Measurements from ENCODE around the gene ARHGAP6. TPM values are rescaled to one million over a fixed set of nuclear protein-coding genes. Genes with fewer than 3 reads are reported as not detected.

The ARHGAP6 gene
- total RNA-seq, 4 donors from 2014 or later, result 17.2 to 47.0 (median 21.6) TPM

DNA sequence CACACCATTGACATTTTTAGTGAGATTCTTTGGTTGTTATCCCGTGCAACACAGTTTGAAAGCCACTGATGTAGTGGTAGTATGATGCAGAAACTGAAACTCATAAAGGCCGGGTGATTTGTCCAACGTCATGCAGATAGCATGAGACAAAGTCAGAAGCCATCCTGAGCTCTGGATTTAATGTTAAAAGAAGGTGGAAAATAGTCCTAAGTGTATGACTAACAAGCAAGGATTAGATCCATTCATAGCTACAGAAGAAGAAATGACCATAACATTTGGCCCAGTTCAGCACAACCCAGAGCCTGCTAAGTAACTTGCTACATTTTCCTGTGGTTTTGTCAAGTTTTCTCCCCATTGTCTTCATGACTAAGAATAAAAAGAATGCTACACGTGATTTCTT, 230.2 kb downstream of the ARHGAP6 start:
- Histone ChIP-seq H3K4me1 (no peaks in the 10 kb centered on the region), H3K9me3 (no peaks in the 10 kb centered on the region), H3K4me3 (no peak overlapping the region), H3K36me3 (no peaks in the 10 kb centered on the region), H3K27me3 (no peaks in the 10 kb centered on the region), H3K27ac (peak overlapping the region; percentile 51 to 63)
- intact Hi-C loops (cut with DNase I; ENCODE audit: low total_unique reads), result no loop called here
- DNase-seq, result no peak
- TF ChIP-seq, protein P1, sequence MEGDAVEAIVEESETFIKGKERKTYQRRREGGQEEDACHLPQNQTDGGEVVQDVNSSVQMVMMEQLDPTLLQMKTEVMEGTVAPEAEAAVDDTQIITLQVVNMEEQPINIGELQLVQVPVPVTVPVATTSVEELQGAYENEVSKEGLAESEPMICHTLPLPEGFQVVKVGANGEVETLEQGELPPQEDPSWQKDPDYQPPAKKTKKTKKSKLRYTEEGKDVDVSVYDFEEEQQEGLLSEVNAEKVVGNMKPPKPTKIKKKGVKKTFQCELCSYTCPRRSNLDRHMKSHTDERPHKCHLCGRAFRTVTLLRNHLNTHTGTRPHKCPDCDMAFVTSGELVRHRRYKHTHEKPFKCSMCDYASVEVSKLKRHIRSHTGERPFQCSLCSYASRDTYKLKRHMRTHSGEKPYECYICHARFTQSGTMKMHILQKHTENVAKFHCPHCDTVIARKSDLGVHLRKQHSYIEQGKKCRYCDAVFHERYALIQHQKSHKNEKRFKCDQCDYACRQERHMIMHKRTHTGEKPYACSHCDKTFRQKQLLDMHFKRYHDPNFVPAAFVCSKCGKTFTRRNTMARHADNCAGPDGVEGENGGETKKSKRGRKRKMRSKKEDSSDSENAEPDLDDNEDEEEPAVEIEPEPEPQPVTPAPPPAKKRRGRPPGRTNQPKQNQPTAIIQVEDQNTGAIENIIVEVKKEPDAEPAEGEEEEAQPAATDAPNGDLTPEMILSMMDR (IDR thresholded peaks at IDR 0.05), result no peak
- no peak for TF ChIP-seq POLR2A (IDR thresholded peaks at IDR 0.05)

DNA sequence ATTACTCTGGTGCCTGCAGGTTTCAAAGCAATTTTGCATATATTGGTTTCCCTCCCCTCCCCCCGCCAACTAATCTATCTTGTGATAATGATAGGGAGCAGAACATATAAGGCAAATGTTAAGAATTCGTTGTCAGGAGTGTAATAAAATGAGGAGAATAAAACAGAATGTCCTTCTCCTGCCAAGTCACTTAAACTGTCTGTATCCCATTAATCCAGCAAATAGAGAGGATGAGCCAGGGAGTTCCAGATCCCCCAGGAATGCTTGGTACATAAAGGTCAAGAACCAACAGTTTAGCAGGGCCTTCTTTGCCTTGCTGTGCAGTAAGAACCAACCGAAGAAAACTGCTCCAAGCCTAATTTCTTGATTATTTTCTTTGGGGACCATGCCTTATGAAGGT, 231.1 kb downstream of the ARHGAP6 start:
- Histone ChIP-seq H3K4me1 (no peaks in the 10 kb centered on the region), H3K36me3 (no peaks in the 10 kb centered on the region), H3K27me3 (no peaks in the 10 kb centered on the region), H3K4me3 (no peak overlapping the region), H3K27ac (peak overlapping the region; percentile 54 to 63), H3K9me3 (no peaks in the 10 kb centered on the region)
- DNase-seq, result no peak
- intact Hi-C loops (cut with DNase I; ENCODE audit: low total_unique reads), result no loop called here
- TF ChIP-seq, protein P1 (IDR thresholded peaks at IDR 0.05), result no peak
- no peak for TF ChIP-seq POLR2A (IDR thresholded peaks at IDR 0.05)

DNA sequence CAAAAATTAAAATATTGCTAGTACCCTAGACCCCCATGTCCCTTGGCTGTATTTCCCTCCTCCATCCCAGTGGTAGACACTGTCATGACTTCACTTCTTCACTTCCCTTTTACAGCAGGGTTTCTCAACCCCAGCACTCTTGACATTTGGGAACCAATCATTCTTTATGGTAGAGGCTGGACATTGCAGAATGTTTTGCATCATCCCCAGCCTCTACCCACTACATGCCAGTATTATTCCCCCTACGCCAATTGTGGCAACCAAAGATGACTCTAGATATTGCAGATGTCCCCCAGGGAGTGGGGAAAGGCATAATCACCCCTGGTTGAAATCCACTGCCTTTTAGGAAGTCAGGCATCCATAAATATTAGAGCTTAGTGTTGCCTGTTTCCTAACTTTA, 233.9 kb downstream of the ARHGAP6 start:
- no peaks in the 10 kb centered on the region for H3K27me3 ChIP-seq
- no peaks in the 10 kb centered on the region for H3K36me3 ChIP-seq

DNA sequence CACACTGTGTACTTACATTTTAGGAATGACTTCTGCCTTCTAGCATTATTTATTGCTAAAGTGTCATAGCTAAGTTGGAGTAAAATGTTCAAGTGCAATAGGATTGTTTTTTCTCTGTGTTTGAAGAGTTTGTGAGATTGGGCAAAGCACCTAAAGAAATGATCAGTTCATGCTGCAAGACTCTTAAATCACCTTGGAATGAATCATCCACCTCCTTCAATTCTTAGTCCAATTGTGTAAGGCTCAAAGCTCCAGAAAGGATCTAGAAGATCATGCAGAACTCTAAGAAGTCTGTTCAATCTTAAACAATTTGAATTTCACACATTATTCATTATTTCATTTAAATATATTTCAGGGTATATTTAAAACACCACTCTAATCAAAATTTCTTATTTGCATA, 235.4 kb downstream of the ARHGAP6 start:
- H3K36me3 ChIP-seq, result no peaks in the 10 kb centered on the region
- no peak for DNase-seq
- no peaks in the 10 kb centered on the region for H3K4me1 ChIP-seq
- intact Hi-C loops (cut with DNase I; ENCODE audit: low total_unique reads), result no loop called here
- no peaks in the 10 kb centered on the region for H3K27me3 ChIP-seq
- TF ChIP-seq, protein P1 (IDR thresholded peaks at IDR 0.05), result no peak
- no peak for TF ChIP-seq POLR2A (IDR thresholded peaks at IDR 0.05)
- peak overlapping the region in 1 of 2 donors; percentile 19 for H3K27ac ChIP-seq
- H3K9me3 ChIP-seq, result no peaks in the 10 kb centered on the region
- H3K4me3 ChIP-seq, result no peak overlapping the region

More for the DNA sequence above, 233.9 kb downstream of the ARHGAP6 start:
- no peak overlapping the region for H3K4me3 ChIP-seq
- H3K9me3 ChIP-seq, result no peaks in the 10 kb centered on the region
- intact Hi-C loops (cut with DNase I; ENCODE audit: low total_unique reads), result no loop called here
- H3K27ac ChIP-seq, result no peak overlapping the region
- DNase-seq, result no peak
- H3K4me1 ChIP-seq, result no peaks in the 10 kb centered on the region
- TF ChIP-seq, protein P1 (IDR thresholded peaks at IDR 0.05), result no peak
- no peak for TF ChIP-seq POLR2A (IDR thresholded peaks at IDR 0.05)

DNA sequence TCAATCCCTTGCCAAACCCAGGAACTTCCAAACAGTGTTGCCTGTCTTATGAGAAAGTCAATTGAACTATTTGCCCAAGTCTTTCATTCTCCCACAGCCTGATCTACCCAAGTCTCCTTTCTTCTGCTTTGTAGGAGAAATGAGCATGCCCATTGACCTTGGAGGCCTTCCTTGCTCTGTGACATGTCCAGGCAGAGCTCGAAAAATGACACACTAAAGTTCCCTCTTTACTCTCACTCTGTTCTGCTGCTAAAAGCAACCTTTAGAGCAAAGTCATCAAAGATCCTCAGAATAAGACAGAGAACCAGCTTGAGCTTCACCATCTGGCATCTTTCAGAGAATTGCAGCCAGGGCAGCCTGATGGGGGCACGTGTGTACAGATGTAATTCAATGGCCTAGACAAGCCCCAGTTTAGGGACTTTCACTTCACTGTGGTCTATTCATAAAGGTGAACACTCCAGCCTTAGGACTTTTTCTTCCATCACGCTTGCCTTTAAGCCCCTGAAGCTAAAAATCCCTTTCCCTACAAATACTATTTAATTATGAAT, 236.1 kb downstream of the ARHGAP6 start:
- TF ChIP-seq, protein P1 (IDR thresholded peaks at IDR 0.05), result no peak
- TF ChIP-seq POLR2A (IDR thresholded peaks at IDR 0.05), result no peak
- Histone ChIP-seq H3K4me1 (no peaks in the 10 kb centered on the region), H3K4me3 (no peak overlapping the region), H3K27ac (peak overlapping the region in 1 of 2 donors; percentile 19), H3K27me3 (no peaks in the 10 kb centered on the region), H3K36me3 (no peaks in the 10 kb centered on the region), H3K9me3 (no peaks in the 10 kb centered on the region)
- no peak for DNase-seq
- intact Hi-C loops (cut with DNase I; ENCODE audit: low total_unique reads), result no loop called here

Measured in uterus (tissue), 4 donors.